VCaP (cell line): ENCODE results near the gene EPB41.

ENCODE experiments used
- H3K27ac ChIP-seq: fragments of 450-650 bp; 2 replicates; pipeline ENCODE4 v1.5.1; 2017
- TF ChIP-seq, protein P1 (sequence below): fragments of 450-650 bp; conservative IDR thresholded peaks from 2 replicates; pipeline ENCODE4 v1.5.1; 2017; ENCODE audit warnings: mild to moderate bottlenecking, moderate library complexity

The EPB41 gene

DNA sequence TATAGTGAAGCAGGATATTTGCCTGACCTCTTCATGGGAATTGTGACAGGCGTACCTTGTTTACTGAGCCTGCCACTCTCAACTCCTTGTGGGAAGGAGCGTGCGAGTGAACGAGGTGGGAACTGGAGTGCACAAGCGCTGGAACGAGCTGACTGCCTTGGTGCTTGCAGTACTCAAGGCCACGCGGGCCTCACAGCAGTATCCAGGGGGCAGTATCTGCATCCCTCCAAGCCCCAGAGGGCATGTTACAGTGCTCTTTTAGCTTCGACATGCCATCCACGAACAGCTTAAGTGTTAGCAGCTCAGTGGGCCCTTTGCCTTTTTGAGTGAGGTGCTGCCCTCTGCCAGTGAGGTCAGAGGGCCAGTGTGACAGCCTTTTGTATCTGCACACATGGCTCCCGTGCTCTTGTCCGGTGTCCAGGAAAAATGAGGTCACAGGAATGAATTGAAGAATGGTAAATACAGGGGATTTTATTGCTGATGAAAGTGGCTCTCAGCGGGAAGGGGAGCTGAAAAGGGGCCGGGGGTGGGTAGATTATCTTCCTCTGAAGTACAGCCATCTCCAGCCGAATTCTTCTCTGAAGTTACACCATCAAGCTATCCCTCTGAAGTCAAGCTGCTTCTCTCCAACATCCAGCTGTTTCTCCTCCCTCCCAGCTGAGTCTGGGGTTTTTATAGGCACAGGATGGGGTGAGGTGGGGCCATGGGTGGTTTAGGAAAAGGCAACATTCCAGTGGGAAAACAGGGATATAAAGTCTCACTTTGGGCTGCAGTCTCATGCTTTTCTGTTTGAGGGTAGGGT is 69.3 kb downstream of the EPB41 start:
- TF ChIP-seq, protein P1, sequence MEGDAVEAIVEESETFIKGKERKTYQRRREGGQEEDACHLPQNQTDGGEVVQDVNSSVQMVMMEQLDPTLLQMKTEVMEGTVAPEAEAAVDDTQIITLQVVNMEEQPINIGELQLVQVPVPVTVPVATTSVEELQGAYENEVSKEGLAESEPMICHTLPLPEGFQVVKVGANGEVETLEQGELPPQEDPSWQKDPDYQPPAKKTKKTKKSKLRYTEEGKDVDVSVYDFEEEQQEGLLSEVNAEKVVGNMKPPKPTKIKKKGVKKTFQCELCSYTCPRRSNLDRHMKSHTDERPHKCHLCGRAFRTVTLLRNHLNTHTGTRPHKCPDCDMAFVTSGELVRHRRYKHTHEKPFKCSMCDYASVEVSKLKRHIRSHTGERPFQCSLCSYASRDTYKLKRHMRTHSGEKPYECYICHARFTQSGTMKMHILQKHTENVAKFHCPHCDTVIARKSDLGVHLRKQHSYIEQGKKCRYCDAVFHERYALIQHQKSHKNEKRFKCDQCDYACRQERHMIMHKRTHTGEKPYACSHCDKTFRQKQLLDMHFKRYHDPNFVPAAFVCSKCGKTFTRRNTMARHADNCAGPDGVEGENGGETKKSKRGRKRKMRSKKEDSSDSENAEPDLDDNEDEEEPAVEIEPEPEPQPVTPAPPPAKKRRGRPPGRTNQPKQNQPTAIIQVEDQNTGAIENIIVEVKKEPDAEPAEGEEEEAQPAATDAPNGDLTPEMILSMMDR, result no peak
- no peak overlapping the region for H3K27ac ChIP-seq

- TF ChIP-seq, protein P1, result no peak
- no peak overlapping the region for H3K27ac ChIP-seq
Observed at GRCh38 chr1:28984311-28984684, 69.9 kb downstream of the EPB41 start.

- TF ChIP-seq, protein P1, result no peak
- no peak overlapping the region for H3K27ac ChIP-seq
Observed at GRCh38 chr1:28985427-28985826, 71.1 kb downstream of the EPB41 start.

GRCh38 chr1:28986306-28986910 is 72.0 kb downstream of the EPB41 start:
- H3K27ac ChIP-seq, result no peak overlapping the region
- TF ChIP-seq, protein P1, result no peak

DNA sequence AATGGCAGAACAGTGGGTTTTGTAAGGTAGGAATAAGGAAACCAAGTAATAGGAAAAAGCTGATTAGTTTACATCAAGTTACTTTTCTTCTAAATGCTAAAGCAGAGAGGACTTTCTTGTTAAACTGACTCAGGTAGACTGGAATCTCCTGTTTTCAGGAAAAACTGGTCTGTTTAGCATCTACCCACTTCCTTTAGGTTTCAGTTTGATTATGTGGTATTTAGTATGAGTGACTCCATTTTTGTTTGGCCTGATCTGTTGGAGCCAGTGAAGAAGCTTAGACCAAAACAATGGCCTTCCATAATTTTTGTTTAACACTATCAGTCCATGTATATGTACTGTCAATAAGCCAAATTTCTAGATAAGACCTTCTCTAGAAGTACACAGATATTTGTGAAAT is 88.4 kb downstream of the EPB41 start:
- TF ChIP-seq, protein P1, result no peak

DNA sequence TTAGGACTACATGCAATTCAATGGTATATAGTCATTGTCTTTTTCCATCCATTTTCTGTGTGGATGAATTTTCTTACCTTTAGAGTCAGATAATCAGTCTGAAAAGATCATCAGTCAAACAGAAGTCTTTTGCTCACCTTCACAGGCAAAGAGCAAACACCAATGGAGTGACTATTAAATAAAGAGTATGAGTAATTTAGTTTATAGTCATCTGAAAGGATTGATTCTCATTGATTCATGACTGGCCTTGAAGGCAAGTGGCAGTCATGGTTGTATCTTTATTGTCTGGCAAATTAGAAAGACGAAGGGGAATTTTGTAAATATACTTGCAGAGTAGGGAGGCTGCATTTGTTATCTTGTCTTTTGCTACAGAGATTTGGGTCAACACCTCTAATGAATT is 89.9 kb downstream of the EPB41 start:
- TF ChIP-seq, protein P1, result no peak
- no peak overlapping the region for H3K27ac ChIP-seq

More for the DNA sequence above, 88.4 kb downstream of the EPB41 start:
- H3K27ac ChIP-seq, result no peak overlapping the region

DNA sequence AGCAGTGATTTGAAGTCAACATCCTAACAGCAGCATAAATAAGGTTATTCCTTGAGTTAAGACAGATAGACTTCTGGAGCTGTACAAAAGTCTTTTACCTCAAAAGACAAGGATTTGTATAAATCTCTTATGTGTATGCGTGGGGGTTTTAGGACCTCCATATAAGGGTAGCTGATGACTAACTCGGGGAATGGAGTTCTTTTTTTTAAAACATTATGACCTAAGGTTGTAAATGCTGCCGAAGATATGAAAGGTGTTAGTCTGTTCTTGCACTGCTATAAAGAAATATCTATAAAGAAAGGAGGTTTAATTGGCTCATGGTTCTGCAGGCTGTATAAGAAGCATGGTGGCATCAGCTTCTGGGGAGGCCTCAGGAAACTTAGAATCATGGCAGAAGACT is 90.4 kb downstream of the EPB41 start:
- TF ChIP-seq, protein P1, result no peak
- no peak overlapping the region for H3K27ac ChIP-seq
